Body of pancreas (tissue), 4 donors: ENCODE measurements around the gene CHSY1.

ENCODE experiments used
- POLR2A ChIP-seq, 3 donors: fragments of 450-650 bp; IDR thresholded peaks; one replicate each; pipeline ENCODE4 v1.6.1; 2016; ENCODE audit warnings: antibody characterized with exemption in 3 of 3, mild to moderate bottlenecking in 2 of 3
- TF ChIP-seq, protein P1 (sequence below), 7 experiments: fragments of 450-650 bp in 4 of 7; fragments of 200-600 bp in 3 of 7; sonication (generic) in 3 of 7; IDR thresholded peaks; one replicate each; pipeline ENCODE4 v1.5.1; 2016 to 2019; ENCODE audit warnings: antibody characterized with exemption in 7 of 7

DNA sequence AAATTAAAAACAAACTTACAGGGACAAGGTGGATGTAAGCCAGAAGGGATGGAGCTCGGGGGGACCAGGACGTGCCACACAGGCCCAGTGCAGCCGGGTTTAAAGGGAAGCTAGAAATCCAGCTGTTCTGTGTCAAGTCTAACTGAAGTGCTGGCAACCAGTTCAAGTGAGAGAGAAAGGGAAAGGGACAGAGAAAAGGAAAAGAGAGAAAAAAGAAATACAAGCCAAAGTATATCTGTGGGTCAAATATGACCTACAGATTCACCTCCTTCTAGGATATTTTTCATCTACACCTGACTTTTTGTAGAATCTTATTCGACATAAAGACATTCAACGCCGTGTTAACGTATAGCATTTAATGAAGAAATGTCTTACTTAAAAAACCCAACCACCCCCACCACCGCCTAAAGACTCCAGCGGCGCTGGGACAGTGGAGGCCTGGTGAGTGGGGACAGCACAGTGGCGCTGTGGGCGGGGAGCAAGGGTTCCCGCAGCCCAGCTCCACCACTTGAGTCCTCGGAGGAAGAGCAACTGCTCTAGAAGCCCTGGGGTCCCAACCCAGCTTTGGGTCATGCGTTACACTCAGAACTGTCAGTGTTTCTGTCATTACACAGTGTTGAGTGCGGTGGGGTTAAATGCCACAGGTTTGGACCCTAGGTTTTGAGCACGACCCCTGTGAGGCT is 62.3 kb downstream of the CHSY1 start:
- TF ChIP-seq, protein P1, sequence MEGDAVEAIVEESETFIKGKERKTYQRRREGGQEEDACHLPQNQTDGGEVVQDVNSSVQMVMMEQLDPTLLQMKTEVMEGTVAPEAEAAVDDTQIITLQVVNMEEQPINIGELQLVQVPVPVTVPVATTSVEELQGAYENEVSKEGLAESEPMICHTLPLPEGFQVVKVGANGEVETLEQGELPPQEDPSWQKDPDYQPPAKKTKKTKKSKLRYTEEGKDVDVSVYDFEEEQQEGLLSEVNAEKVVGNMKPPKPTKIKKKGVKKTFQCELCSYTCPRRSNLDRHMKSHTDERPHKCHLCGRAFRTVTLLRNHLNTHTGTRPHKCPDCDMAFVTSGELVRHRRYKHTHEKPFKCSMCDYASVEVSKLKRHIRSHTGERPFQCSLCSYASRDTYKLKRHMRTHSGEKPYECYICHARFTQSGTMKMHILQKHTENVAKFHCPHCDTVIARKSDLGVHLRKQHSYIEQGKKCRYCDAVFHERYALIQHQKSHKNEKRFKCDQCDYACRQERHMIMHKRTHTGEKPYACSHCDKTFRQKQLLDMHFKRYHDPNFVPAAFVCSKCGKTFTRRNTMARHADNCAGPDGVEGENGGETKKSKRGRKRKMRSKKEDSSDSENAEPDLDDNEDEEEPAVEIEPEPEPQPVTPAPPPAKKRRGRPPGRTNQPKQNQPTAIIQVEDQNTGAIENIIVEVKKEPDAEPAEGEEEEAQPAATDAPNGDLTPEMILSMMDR (IDR thresholded peaks at IDR 0.05): no peak
- no peak for TF ChIP-seq POLR2A (IDR thresholded peaks at IDR 0.05)
